ENCODE results near the gene ZNF581.

Gene ZNF581

GRCh38 chr19:55651236-55651635 lies 7.8 kb downstream of the ZNF581 start:
- H3K9me3 ChIP-seq (ENCODE audit: control insufficient read depth, insufficient read depth, low read depth, low read length) = no peaks in the 10 kb centered on the region
- POLR2A ChIA-PET = no interaction called here
- H3K4me1 ChIP-seq (ENCODE audit: control insufficient read depth, insufficient read depth, low read length) = peaks cover 8% of the 10 kb centered on the region; the same call in 1 of the 2 replicates
- H3K4me3 ChIP-seq (ENCODE audit: low read depth, low read length) = no peak overlapping the region
- no peak overlapping the region for H3K27ac ChIP-seq (ENCODE audit: extremely low read depth, low read depth, low read length)
- TF ChIP-seq ZNF362 (tag by site-specific recombination; IDR thresholded peaks at IDR 0.05) (no peak), ZNF776 (tag by site-specific recombination; IDR thresholded peaks at IDR 0.05; ENCODE audit: borderline replicate concordance) (no peak), SP7 (tag by site-specific recombination; IDR thresholded peaks at IDR 0.05) (no peak), ZNF571 (tag by site-specific recombination; IDR thresholded peaks at IDR 0.05) (no peak), ZNF549 (tag by site-specific recombination; IDR thresholded peaks at IDR 0.05) (no peak), ZNF391 (tag by site-specific recombination; IDR thresholded peaks at IDR 0.05; ENCODE audit: borderline replicate concordance, low read depth) (no peak), ZNF48 (tag by site-specific recombination; IDR thresholded peaks at IDR 0.05) (no peak), ZNF221 (tag by site-specific recombination; IDR thresholded peaks at IDR 0.05; ENCODE audit: borderline replicate concordance) (no peak), ZBTB1 (tag by site-specific recombination; IDR thresholded peaks at IDR 0.05) (no peak)
- CTCF ChIA-PET = no interaction called here
- H3K36me3 ChIP-seq (ENCODE audit: control insufficient read depth in 2 of 2, insufficient read depth in 1 of 2, low read length in 2 of 2) = peaks cover under 1 to 35% of the 10 kb centered on the region in 2 experiments; a peak in 2 of 3 replicates

GRCh38 chr19:55652311-55653128 lies 9.1 kb downstream of the ZNF581 start:
- Histone ChIP-seq H3K4me1 (ENCODE audit: control insufficient read depth, insufficient read depth, low read length) (peaks cover 3% of the 10 kb centered on the region; the same call in 1 of the 2 replicates), H3K4me3 (ENCODE audit: low read depth, low read length) (no peak overlapping the region)

GRCh38 chr19:55653651-55654322 lies 10.3 kb downstream of the ZNF581 start:
- ChIA-PET CTCF (interaction anchor here (0.6 to 3.4 kb wide), 31 partner anchors 8 to 1990 kb away, joined by 3 to 34 read pairs (median 4); partner anchors contain the start of gene ZNF784), POLR2A (interaction anchor here (0.6 to 2.5 kb wide), 23 partner anchors 8 to 1204 kb away, joined by 3 to 36 read pairs (median 6); partner anchors contain the start of genes EPN1, FIZ1, ISOC2 and KMT5C)
- Histone ChIP-seq H3K4me1 (ENCODE audit: control insufficient read depth, insufficient read depth, low read length) (peaks cover 11% of the 10 kb centered on the region), H3K4me3 (ENCODE audit: low read depth, low read length) (peak overlapping the region; percentile 55), H3K9me3 (ENCODE audit: control insufficient read depth, insufficient read depth, low read depth, low read length) (no peaks in the 10 kb centered on the region), H3K36me3 (ENCODE audit: control insufficient read depth in 2 of 2, insufficient read depth in 1 of 2, low read length in 2 of 2) (peaks cover 3 to 53% of the 10 kb centered on the region in 2 experiments; a peak in 2 of 3 replicates), H3K27ac (ENCODE audit: extremely low read depth, low read depth, low read length) (peak overlapping the region; percentile 100)
- TF ChIP-seq ZNF624 (tag by site-specific recombination; IDR thresholded peaks at IDR 0.05) (no peak), ZSCAN30 (tag by site-specific recombination; IDR thresholded peaks at IDR 0.05) (peak; percentile 63; the same call in 1 of the 2 replicates), ZBTB48 (tag by site-specific recombination; IDR thresholded peaks at IDR 0.05) (no peak), REPIN1 (tag by site-specific recombination; IDR thresholded peaks at IDR 0.05; ENCODE audit: low read depth) (no peak), ZBTB17 (tag by site-specific recombination; IDR thresholded peaks at IDR 0.05) (peak; percentile 92), ZNF324 (tag by site-specific recombination; IDR thresholded peaks at IDR 0.05) (peak; percentile 82), KLF10 (tag by site-specific recombination; IDR thresholded peaks at IDR 0.05) (no peak), ZNF529 (tag by site-specific recombination; IDR thresholded peaks at IDR 0.05; ENCODE audit: insufficient replicate concordance) (no peak), ZNF2 (tag by site-specific recombination; IDR thresholded peaks at IDR 0.05) (peak; percentile 63; the same call in 1 of the 2 replicates), ZNF560 (tag by site-specific recombination; IDR thresholded peaks at IDR 0.05; ENCODE audit: borderline replicate concordance) (no peak), ZEB2 (tag by site-specific recombination; IDR thresholded peaks at IDR 0.05) (peak; percentile 84), ZNF791 (tag by site-specific recombination; IDR thresholded peaks at IDR 0.05) (no peak), PRDM6 (tag by site-specific recombination; IDR thresholded peaks at IDR 0.05) (no peak), HOXD13 (CRISPR knock-in tag; IDR thresholded peaks at IDR 0.05; ENCODE audit: borderline replicate concordance) (no peak), ZNF776 (tag by site-specific recombination; IDR thresholded peaks at IDR 0.05; ENCODE audit: borderline replicate concordance) (no peak), ZXDB (tag by site-specific recombination; IDR thresholded peaks at IDR 0.05) (peak; percentile 84), ZNF404 (tag by site-specific recombination; IDR thresholded peaks at IDR 0.05) (no peak), GLIS2 (tag by site-specific recombination; IDR thresholded peaks at IDR 0.05) (peak; percentile 37; the same call in 1 of the 2 replicates)

More at GRCh38 chr19:55652311-55653128, 9.1 kb downstream of the ZNF581 start:
- Histone ChIP-seq H3K27ac (ENCODE audit: extremely low read depth, low read depth, low read length) (no peak overlapping the region), H3K36me3 (ENCODE audit: control insufficient read depth in 2 of 2, insufficient read depth in 1 of 2, low read length in 2 of 2) (peaks cover 3 to 48% of the 10 kb centered on the region in 2 experiments; a peak in 2 of 3 replicates), H3K9me3 (ENCODE audit: control insufficient read depth, insufficient read depth, low read depth, low read length) (no peaks in the 10 kb centered on the region)
- TF ChIP-seq ZFHX2 (tag by site-specific recombination; conservative IDR thresholded peaks at IDR 0.05) (peak; percentile 25; the same call in 1 of the 2 replicates), KLF8 (tag by site-specific recombination; IDR thresholded peaks at IDR 0.05) (no peak), SP2 (tag by site-specific recombination; IDR thresholded peaks at IDR 0.05) (0 out of 2 replicates have a peak, but pooled peaks have one; percentile 5), EGR2 (tag by site-specific recombination; IDR thresholded peaks at IDR 0.05; ENCODE audit: low read depth) (peak; percentile 13; the same call in 1 of the 2 replicates), SP7 (tag by site-specific recombination; IDR thresholded peaks at IDR 0.05) (no peak)
- POLR2A ChIA-PET = interaction anchor here (0.5 to 2.5 kb wide), 3 partner anchors 10 to 449 kb away, joined by 3 to 36 read pairs (median 15); partner anchors contain the start of gene ZNF581
- CTCF ChIA-PET = interaction anchor here (0.8 to 3.4 kb wide), 5 partner anchors 10 to 158 kb away, joined by 3 to 34 read pairs (median 14); no protein-coding TSS in a partner anchor
